ENCODE results near the gene CNOT11. TPM values are rescaled to one million over a fixed set of nuclear protein-coding genes. Genes with fewer than 3 reads are reported as not detected.

CNOT11 gene
- total and polyA plus RNA-seq, 2 of the 13 experiments (the other 11 are each of a cell fraction or from before 2014, with no cell fraction given): 114 to 209 TPM

DNA sequence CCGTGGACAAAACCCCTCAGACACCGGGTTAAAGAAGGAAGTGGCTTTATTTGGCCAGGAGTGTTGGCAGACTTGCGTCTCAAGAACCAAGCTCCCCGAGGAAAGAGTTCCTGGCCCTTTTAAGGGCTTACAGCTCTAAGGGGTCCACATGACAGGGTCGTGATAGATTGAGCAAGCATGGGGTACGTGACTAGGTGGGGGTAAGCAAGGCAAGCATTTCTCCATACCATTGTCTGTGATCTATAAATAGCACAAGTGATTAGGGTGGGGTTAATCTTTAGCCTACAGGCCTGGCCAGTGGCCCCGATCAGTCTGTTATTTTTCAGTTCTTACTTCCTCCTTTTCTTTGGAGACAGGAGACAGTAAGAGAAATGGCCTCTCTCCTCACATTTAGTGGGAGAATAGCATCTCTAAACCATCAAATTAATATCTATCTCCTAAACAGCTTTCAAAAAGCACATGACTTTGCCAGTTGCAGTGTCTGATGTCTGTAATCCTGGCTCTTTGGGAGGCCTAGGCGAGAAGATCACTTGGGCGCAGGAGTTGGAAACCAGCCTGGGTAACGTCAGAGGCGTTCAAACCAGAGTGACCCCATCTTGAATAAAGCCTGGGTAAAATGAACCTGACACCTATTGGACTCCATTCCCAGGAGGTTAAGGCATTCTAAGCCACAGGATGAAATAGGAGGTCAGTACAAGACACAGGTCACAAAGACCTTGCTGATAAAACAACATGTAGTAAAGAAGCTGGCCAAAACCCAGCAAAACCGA, 18.3 kb upstream of the CNOT11 start (continued):
- TF ChIP-seq, protein P1, sequence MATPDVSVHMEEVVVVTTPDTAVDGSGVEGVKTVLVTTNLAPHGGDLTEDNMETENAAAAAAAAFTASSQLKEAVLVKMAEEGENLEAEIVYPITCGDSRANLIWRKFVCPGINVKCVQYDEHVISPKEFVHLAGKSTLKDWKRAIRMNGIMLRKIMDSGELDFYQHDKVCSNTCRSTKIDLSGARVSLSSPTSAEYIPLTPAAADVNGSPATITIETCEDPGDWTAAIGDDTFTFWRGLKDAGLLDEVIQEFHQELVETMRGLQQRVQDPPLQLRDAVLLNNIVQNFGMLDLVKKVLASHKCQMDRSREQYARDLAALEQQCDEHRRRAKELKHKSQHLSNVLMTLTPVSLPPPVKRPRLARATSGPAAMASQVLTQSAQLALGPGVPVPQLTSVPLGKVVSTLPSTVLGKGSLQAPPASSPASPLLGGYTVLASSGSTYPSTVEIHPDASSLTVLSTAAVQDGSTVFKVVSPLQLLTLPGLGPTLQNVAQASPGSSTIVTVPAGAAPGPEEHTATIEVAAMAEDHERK (CRISPR knock-in tag; IDR thresholded peaks at IDR 0.05; ENCODE audit: low read depth): no peak
- TF ChIP-seq FLYWCH1 (CRISPR knock-in tag; IDR thresholded peaks at IDR 0.05): no peak
- TF ChIP-seq MLLT10 (CRISPR knock-in tag; IDR thresholded peaks at IDR 0.05): no peak
- TF ChIP-seq ZBTB20 (CRISPR knock-in tag; IDR thresholded peaks at IDR 0.05; ENCODE audit: borderline replicate concordance, low read depth): no peak
- no peak for TF ChIP-seq RFX5 (IDR thresholded peaks at IDR 0.05; ENCODE audit: low read depth, low read length)
- TF ChIP-seq ZNF703 (CRISPR knock-in tag; IDR thresholded peaks at IDR 0.05; ENCODE audit: borderline replicate concordance): no peak
- TF ChIP-seq CREM (IDR thresholded peaks at IDR 0.05): 0 out of 2 replicates have a peak, but pooled peaks have one; percentile 54
- no peak for TF ChIP-seq CREM (CRISPR knock-in tag; IDR thresholded peaks at IDR 0.05)
- TF ChIP-seq THAP11 (CRISPR knock-in tag; IDR thresholded peaks at IDR 0.05): peak; percentile 44
- no peak for TF ChIP-seq MAZ (IDR thresholded peaks at IDR 0.05; ENCODE audit: borderline replicate concordance, low read depth, low read length)
- TF ChIP-seq MAZ (CRISPR knock-in tag; IDR thresholded peaks at IDR 0.05; ENCODE audit: low read depth): no peak
- TF ChIP-seq, protein P2, sequence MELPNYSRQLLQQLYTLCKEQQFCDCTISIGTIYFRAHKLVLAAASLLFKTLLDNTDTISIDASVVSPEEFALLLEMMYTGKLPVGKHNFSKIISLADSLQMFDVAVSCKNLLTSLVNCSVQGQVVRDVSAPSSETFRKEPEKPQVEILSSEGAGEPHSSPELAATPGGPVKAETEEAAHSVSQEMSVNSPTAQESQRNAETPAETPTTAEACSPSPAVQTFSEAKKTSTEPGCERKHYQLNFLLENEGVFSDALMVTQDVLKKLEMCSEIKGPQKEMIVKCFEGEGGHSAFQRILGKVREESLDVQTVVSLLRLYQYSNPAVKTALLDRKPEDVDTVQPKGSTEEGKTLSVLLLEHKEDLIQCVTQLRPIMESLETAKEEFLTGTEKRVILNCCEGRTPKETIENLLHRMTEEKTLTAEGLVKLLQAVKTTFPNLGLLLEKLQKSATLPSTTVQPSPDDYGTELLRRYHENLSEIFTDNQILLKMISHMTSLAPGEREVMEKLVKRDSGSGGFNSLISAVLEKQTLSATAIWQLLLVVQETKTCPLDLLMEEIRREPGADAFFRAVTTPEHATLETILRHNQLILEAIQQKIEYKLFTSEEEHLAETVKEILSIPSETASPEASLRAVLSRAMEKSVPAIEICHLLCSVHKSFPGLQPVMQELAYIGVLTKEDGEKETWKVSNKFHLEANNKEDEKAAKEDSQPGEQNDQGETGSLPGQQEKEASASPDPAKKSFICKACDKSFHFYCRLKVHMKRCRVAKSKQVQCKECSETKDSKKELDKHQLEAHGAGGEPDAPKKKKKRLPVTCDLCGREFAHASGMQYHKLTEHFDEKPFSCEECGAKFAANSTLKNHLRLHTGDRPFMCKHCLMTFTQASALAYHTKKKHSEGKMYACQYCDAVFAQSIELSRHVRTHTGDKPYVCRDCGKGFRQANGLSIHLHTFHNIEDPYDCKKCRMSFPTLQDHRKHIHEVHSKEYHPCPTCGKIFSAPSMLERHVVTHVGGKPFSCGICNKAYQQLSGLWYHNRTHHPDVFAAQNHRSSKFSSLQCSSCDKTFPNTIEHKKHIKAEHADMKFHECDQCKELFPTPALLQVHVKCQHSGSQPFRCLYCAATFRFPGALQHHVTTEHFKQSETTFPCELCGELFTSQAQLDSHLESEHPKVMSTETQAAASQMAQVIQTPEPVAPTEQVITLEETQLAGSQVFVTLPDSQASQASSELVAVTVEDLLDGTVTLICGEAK (IDR thresholded peaks at IDR 0.05): no peak
- TF ChIP-seq, protein P2 (CRISPR knock-in tag; IDR thresholded peaks at IDR 0.05): no peak
- TF ChIP-seq, protein P3, sequence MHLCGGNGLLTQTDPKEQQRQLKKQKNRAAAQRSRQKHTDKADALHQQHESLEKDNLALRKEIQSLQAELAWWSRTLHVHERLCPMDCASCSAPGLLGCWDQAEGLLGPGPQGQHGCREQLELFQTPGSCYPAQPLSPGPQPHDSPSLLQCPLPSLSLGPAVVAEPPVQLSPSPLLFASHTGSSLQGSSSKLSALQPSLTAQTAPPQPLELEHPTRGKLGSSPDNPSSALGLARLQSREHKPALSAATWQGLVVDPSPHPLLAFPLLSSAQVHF (CRISPR knock-in tag; IDR thresholded peaks at IDR 0.05): no peak
- TF ChIP-seq ZNF670 (CRISPR knock-in tag; IDR thresholded peaks at IDR 0.05; ENCODE audit: borderline replicate concordance): no peak
- peak; percentile 81 for TF ChIP-seq GATAD2A (CRISPR knock-in tag; IDR thresholded peaks at IDR 0.05)
- TF ChIP-seq SRY (CRISPR knock-in tag; IDR thresholded peaks at IDR 0.05): no peak
- TF ChIP-seq, protein P4, sequence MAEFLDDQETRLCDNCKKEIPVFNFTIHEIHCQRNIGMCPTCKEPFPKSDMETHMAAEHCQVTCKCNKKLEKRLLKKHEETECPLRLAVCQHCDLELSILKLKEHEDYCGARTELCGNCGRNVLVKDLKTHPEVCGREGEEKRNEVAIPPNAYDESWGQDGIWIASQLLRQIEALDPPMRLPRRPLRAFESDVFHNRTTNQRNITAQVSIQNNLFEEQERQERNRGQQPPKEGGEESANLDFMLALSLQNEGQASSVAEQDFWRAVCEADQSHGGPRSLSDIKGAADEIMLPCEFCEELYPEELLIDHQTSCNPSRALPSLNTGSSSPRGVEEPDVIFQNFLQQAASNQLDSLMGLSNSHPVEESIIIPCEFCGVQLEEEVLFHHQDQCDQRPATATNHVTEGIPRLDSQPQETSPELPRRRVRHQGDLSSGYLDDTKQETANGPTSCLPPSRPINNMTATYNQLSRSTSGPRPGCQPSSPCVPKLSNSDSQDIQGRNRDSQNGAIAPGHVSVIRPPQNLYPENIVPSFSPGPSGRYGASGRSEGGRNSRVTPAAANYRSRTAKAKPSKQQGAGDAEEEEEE (CRISPR knock-in tag; IDR thresholded peaks at IDR 0.05; ENCODE audit: borderline replicate concordance): no peak

All from HepG2 (cell line).